ENCODE data around the gene RAB3IP. TPM values are rescaled to one million over a fixed set of nuclear protein-coding genes. Genes with fewer than 3 reads are reported as not detected.
A peak's percentile ranks its signal among the peaks of the same experiment; 100 is the strongest.
"Not testable (repeated sequence)": the region's sequence is repeated elsewhere in the genome, so short reads cannot be mapped to it uniquely, and the experiment has no call there.

RAB3IP gene
- total RNA-seq, 1 experiment from 2014 or later: 8.6 TPM

DNA sequence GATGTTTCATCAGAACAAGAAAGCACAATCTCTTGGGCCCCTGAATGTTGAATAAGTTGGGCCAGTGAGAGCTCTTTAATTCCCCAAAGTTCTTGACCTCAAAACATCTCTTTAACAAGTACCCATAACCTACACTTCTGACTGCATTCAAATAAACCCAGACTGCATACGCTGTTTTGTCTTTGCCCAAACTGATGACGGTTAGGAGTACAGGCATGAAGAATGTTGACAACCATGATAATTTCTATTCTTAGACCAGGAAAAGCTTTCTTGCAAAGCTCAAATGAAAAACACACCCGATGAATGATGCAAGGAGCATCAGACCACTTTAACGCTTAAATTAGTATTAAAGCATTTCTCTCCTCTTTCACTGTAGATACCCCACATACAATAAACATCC lies 11.7 kb upstream of the RAB3IP start:
- DNase-seq (ENCODE audit: low read depth in 1 of 2, low spot score in 2 of 2): no peak
- no peak overlapping the region for H3K27ac ChIP-seq
- H3K9me3 ChIP-seq (replicated peaks): no peaks in the 10 kb centered on the region
- peaks cover under 1% of the 10 kb centered on the region; the same call in 1 of the 2 replicates for H3K4me1 ChIP-seq (replicated peaks)
- no peaks in the 10 kb centered on the region; the same call in none of the 2 replicates for H3K27me3 ChIP-seq (replicated peaks)
- H3K4me3 ChIP-seq: no peak overlapping the region
- H3K36me3 ChIP-seq: no peaks in the 10 kb centered on the region

- H3K27ac ChIP-seq: no peak overlapping the region
- H3K4me1 ChIP-seq (replicated peaks): peaks cover 7% of the 10 kb centered on the region; the same call in 1 of the 2 replicates
- no peaks in the 10 kb centered on the region for H3K9me3 ChIP-seq (replicated peaks)
- H3K27me3 ChIP-seq (replicated peaks): peaks cover 3% of the 10 kb centered on the region
- no peaks in the 10 kb centered on the region for H3K36me3 ChIP-seq
- peak in 1 of 2 experiments; percentile 14 for DNase-seq (ENCODE audit: low read depth in 1 of 2, low spot score in 2 of 2)
- no peak overlapping the region for H3K4me3 ChIP-seq
These were observed 6.6 kb upstream of the RAB3IP start for GRCh38 chr12:69732088-69732487.

DNA sequence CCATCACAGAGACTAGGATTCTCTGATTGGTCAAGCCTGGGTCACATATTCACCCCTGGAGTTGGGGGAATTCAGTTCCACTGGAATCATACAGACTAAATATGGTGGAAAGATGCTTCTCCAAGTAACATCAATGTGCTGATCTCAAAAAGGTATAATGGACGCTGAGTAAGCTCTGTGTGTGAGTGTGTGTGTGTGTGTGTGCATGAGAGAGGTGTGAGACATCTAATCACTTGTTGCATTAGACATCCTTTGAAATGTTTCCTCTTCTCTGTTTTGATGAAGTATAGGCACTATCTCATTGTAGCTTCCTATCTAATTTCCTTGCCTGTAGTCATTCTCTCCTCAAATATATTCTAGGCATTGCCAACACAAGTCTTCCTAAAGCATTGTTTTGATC lies 5.0 kb upstream of the RAB3IP start:
- no peaks in the 10 kb centered on the region for H3K36me3 ChIP-seq
- H3K27me3 ChIP-seq (replicated peaks): peaks cover 13% of the 10 kb centered on the region; the same call in 1 of the 2 replicates
- DNase-seq (ENCODE audit: low read depth in 1 of 2, low spot score in 2 of 2): no peak
- peaks cover 11% of the 10 kb centered on the region for H3K4me1 ChIP-seq (replicated peaks)
- H3K9me3 ChIP-seq (replicated peaks): no peaks in the 10 kb centered on the region
- no peak overlapping the region for H3K27ac ChIP-seq
- no peak overlapping the region for H3K4me3 ChIP-seq

- H3K4me3 ChIP-seq: peak overlapping the region; percentile 83
- H3K9me3 ChIP-seq (replicated peaks): no peaks in the 10 kb centered on the region
- H3K4me1 ChIP-seq (replicated peaks): peaks cover 8% of the 10 kb centered on the region
- H3K36me3 ChIP-seq: no peaks in the 10 kb centered on the region
- peaks cover 37% of the 10 kb centered on the region for H3K27me3 ChIP-seq (replicated peaks)
- H3K27ac ChIP-seq: no peak overlapping the region
- peak; percentile 19 to 44 for DNase-seq (ENCODE audit: low read depth in 1 of 2, low spot score in 2 of 2)
These were observed 879 bp downstream of the RAB3IP start for GRCh38 chr12:69739287-69740191.

- peaks cover 24% of the 10 kb centered on the region for H3K27me3 ChIP-seq (replicated peaks)
- no peaks in the 10 kb centered on the region for H3K9me3 ChIP-seq (replicated peaks)
- H3K4me3 ChIP-seq: no peak overlapping the region
- H3K4me1 ChIP-seq (replicated peaks): peaks cover 2% of the 10 kb centered on the region
- H3K36me3 ChIP-seq: no peaks in the 10 kb centered on the region
- H3K27ac ChIP-seq: no peak overlapping the region
- DNase-seq (ENCODE audit: low read depth in 1 of 2, low spot score in 2 of 2): no peak
These were observed 5.4 kb downstream of the RAB3IP start for GRCh38 chr12:69744109-69744508.

- no peaks in the 10 kb centered on the region for H3K9me3 ChIP-seq (replicated peaks)
- no peak overlapping the region for H3K27ac ChIP-seq
- 0 out of 2 replicates have a peak, but pooled peaks cover 5% of the 10 kb centered on the region for H3K4me1 ChIP-seq (replicated peaks)
- no peak overlapping the region for H3K4me3 ChIP-seq
- H3K27me3 ChIP-seq (replicated peaks): no peaks in the 10 kb centered on the region
- no peak for DNase-seq (ENCODE audit: low read depth in 1 of 2, low spot score in 2 of 2)
- no peaks in the 10 kb centered on the region for H3K36me3 ChIP-seq
These were observed 12.8 kb downstream of the RAB3IP start for GRCh38 chr12:69751476-69751875.

GRCh38 chr12:69755302-69755701 lies 16.6 kb downstream of the RAB3IP start:
- no peaks in the 10 kb centered on the region for H3K36me3 ChIP-seq
- H3K9me3 ChIP-seq (replicated peaks): no peaks in the 10 kb centered on the region
- no peak overlapping the region for H3K4me3 ChIP-seq
- no peaks in the 10 kb centered on the region for H3K4me1 ChIP-seq (replicated peaks)
- DNase-seq (ENCODE audit: low read depth in 1 of 2, low spot score in 2 of 2): no peak
- no peak overlapping the region for H3K27ac ChIP-seq
- no peaks in the 10 kb centered on the region for H3K27me3 ChIP-seq (replicated peaks)

DNA sequence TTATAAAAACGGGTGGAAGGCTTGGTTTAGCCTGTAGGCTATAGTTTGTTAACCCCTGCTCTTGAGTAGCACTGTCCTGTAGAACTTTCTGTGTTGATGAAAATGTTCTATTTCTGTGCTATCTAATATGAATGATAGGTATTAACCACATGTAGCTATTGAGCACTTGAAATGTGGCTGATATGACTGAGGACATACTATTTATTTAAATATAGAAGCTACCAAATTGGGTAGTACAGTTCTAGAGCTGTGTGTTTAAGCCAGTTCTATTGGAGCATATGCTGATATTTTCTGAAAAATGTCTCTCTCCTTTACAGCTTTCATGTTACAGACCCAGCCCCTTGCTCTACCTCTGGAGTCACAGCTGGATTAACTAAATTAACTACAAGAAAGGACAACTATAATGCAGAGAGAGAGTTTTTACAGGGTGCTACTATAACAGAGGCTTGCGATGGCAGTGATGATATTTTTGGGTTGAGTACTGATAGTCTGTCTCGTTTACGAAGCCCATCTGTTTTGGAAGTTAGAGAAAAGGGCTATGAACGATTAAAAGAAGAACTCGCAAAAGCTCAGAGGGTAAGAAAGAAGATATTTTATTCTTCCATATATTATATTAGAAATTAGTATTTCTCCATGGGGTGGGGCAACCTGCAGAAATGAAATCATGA lies 17.6 kb downstream of the RAB3IP start:
- Histone ChIP-seq H3K27ac (no peak overlapping the region), H3K36me3 (no peaks in the 10 kb centered on the region), H3K4me3 (no peak overlapping the region), H3K4me1 (replicated peaks) (no peaks in the 10 kb centered on the region), H3K27me3 (replicated peaks) (no peaks in the 10 kb centered on the region), H3K9me3 (replicated peaks) (no peaks in the 10 kb centered on the region)
- DNase-seq (ENCODE audit: low read depth in 1 of 2, low spot score in 2 of 2): no peak

DNA sequence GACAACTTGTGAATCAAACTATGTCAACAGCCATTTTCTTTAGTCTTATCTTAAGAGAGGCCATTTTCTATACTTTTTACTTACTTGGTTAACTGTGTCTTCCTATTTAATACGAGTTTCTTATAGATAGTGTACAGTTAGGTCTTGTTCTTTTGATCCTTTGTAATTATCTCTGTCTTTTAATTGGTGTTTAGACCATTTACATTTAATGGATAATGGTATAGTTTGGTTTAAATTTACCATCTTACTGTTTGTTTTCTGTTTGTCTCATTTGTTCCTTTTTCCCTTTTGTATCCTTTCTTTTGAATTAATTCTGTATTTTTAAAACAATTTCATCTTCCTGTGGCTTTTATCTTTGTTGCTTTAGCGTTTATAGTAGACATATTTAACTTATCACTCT lies 19.4 kb downstream of the RAB3IP start:
- H3K4me1 ChIP-seq (replicated peaks): no peaks in the 10 kb centered on the region
- H3K27me3 ChIP-seq (replicated peaks): no peaks in the 10 kb centered on the region

DNA sequence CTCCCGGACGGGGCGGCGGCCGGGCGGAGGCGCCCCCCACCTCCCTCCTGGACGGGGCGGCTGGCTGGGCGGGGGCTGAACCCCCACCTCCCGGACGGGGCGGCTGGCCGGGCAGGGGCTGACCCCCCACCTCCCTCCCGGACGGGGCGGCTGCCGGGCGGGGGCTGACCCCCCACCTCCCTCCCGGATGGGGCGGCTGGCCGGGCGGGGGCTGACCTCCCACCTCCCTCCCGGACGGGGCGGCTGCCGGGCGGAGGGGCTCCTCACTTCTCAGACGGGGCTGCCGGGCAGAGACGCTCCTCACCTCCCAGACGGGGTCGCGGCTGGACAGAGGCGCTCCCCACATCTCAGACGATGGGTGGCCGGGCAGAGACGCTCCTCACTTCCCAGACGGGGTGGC lies 20.9 kb downstream of the RAB3IP start:
- H3K9me3 ChIP-seq (replicated peaks); H3K4me1 ChIP-seq (replicated peaks); H3K27me3 ChIP-seq (replicated peaks); DNase-seq (ENCODE audit: low read depth in 1 of 2, low spot score in 2 of 2); H3K36me3 ChIP-seq; H3K4me3 ChIP-seq; H3K27ac ChIP-seq: not testable (repeated sequence)

More for the DNA sequence above, 19.4 kb downstream of the RAB3IP start:
- Histone ChIP-seq H3K27ac (no peak overlapping the region), H3K4me3 (no peak overlapping the region), H3K36me3 (no peaks in the 10 kb centered on the region), H3K9me3 (replicated peaks) (no peaks in the 10 kb centered on the region)
- no peak for DNase-seq (ENCODE audit: low read depth in 1 of 2, low spot score in 2 of 2)

- Histone ChIP-seq H3K4me1 (replicated peaks) (no peaks in the 10 kb centered on the region), H3K27ac (no peak overlapping the region), H3K4me3 (no peak overlapping the region), H3K27me3 (replicated peaks) (no peaks in the 10 kb centered on the region), H3K9me3 (replicated peaks) (peaks cover 7% of the 10 kb centered on the region; the same call in 1 of the 2 replicates), H3K36me3 (no peaks in the 10 kb centered on the region)
- no peak for DNase-seq (ENCODE audit: low read depth in 1 of 2, low spot score in 2 of 2)
These were observed 26.9 kb downstream of the RAB3IP start for GRCh38 chr12:69765515-69765914.

GRCh38 chr12:69766260-69766659 lies 27.6 kb downstream of the RAB3IP start:
- Histone ChIP-seq H3K27ac (no peak overlapping the region), H3K9me3 (replicated peaks) (peaks cover 7% of the 10 kb centered on the region; the same call in 1 of the 2 replicates), H3K4me3 (no peak overlapping the region), H3K36me3 (no peaks in the 10 kb centered on the region), H3K4me1 (replicated peaks) (no peaks in the 10 kb centered on the region), H3K27me3 (replicated peaks) (no peaks in the 10 kb centered on the region)
- no peak for DNase-seq (ENCODE audit: low read depth in 1 of 2, low spot score in 2 of 2)

DNA sequence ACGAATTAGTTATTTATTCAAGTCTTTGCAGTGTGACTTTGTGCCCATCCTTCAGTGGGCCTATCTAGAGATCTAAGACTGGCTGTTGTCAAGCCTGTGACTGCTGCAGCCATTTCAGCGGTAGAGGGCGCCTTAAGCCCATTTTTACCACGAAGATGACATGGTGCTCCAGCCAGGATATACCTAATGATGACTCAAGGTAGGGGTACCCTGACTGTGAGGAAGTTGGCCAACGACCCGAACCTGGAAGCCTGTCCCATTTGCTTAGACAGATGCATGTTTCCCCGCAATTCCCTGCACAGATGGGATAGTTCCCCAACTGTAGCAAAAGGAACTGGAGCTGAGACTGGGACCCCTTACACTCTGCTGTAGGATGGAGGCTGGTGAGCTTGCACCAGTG lies 41.3 kb downstream of the RAB3IP start:
- Histone ChIP-seq H3K9me3 (replicated peaks) (no peaks in the 10 kb centered on the region), H3K4me1 (replicated peaks) (no peaks in the 10 kb centered on the region), H3K27me3 (replicated peaks) (no peaks in the 10 kb centered on the region), H3K4me3 (no peak overlapping the region), H3K36me3 (no peaks in the 10 kb centered on the region), H3K27ac (no peak overlapping the region)
- DNase-seq (ENCODE audit: low read depth in 1 of 2, low spot score in 2 of 2): no peak

DNA sequence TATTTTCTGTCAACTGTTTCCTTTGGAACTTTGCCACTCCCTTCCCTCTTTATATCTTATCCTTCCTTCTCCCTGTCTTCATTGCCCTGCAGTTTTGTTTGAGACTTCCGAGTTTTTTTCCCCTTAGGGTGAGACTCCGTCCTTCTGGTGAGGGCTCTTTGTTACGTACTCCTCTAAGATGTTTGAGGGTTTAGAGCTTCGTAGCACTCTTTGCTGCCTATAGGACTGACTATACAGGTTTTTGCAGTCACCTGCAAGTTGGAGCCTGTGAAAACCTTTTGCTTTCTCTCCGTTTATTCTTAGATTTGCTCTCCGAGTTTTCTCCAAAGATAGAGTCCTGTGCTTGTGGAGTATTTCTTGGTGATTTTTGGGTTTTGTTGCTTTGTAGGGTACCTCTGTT lies 44.7 kb downstream of the RAB3IP start:
- Histone ChIP-seq H3K27me3 (replicated peaks) (no peaks in the 10 kb centered on the region), H3K4me1 (replicated peaks) (no peaks in the 10 kb centered on the region), H3K9me3 (replicated peaks) (no peaks in the 10 kb centered on the region), H3K4me3 (no peak overlapping the region), H3K27ac (no peak overlapping the region), H3K36me3 (no peaks in the 10 kb centered on the region)
- no peak for DNase-seq (ENCODE audit: low read depth in 1 of 2, low spot score in 2 of 2)
